Measurements from ENCODE around the gene GSK3B.

- TF ChIP-seq CTCF (IDR thresholded peaks at IDR 0.05; ENCODE audit: borderline replicate concordance, extremely low read depth, low read length, poor library complexity, severe bottlenecking) (no peak), EZH2 (IDR thresholded peaks at IDR 0.05; ENCODE audit: borderline replicate concordance, low read depth, low read length, severe bottlenecking) (no peak)
Measured at GRCh38 chr3:119924111-119925094, 169.8 kb downstream of the GSK3B start.

Data from DND-41 (cell line).